ENCODE data around the gene IRAK3. TPM values are rescaled to one million over a fixed set of nuclear protein-coding genes. Genes with fewer than 3 reads are reported as not detected.

The IRAK3 gene
- total RNA-seq, 4 donors from 2014 or later, result 12.2 to 21.5 (median 13.6) TPM

GRCh38 chr12:66247741-66248140 is 58.7 kb downstream of the IRAK3 start:
- Histone ChIP-seq H3K27me3 (no peaks in the 10 kb centered on the region), H3K4me1 (no peaks in the 10 kb centered on the region), H3K4me3 (no peak overlapping the region), H3K36me3 (peaks cover 0 to 49% (median 12%) of the 10 kb centered on the region in 4 donors), H3K27ac (replicated peaks in 1 of 4) (no peak overlapping the region), H3K9me3 (no peaks in the 10 kb centered on the region)
- TF ChIP-seq POLR2AphosphoS5 (IDR thresholded peaks at IDR 0.05) (no peak), CTCF (IDR thresholded peaks at IDR 0.05) (no peak)
- DNase-seq (ENCODE audit: extremely low spot score), result no peak
- intact Hi-C loops (cut with DNase I), result no loop called here

GRCh38 chr12:66251049-66251448 is 62.0 kb downstream of the IRAK3 start:
- 90% methylated on average over 3 of the region's 3 CpGs for WGBS
- Histone ChIP-seq H3K27ac (replicated peaks in 1 of 4) (no peak overlapping the region), H3K4me3 (no peak overlapping the region), H3K36me3 (peaks cover 0 to 37% (median 10%) of the 10 kb centered on the region in 4 donors), H3K27me3 (no peaks in the 10 kb centered on the region), H3K9me3 (no peaks in the 10 kb centered on the region), H3K4me1 (no peaks in the 10 kb centered on the region)
- DNase-seq (ENCODE audit: extremely low spot score), result no peak
- intact Hi-C loops (cut with DNase I), result no loop called here
- TF ChIP-seq POLR2AphosphoS5 (IDR thresholded peaks at IDR 0.05) (no peak), CTCF (IDR thresholded peaks at IDR 0.05) (no peak), POLR2A (IDR thresholded peaks at IDR 0.05; ENCODE audit: low read depth) (no peak), EP300 (IDR thresholded peaks at IDR 0.05) (no peak)

GRCh38 chr12:66252771-66253170 is 63.8 kb downstream of the IRAK3 start:
- intact Hi-C loops (cut with DNase I), result no loop called here
- no peaks in the 10 kb centered on the region for H3K9me3 ChIP-seq
- TF ChIP-seq POLR2AphosphoS5 (IDR thresholded peaks at IDR 0.05) (no peak), EP300 (IDR thresholded peaks at IDR 0.05) (no peak), CTCF (IDR thresholded peaks at IDR 0.05) (no peak), POLR2A (IDR thresholded peaks at IDR 0.05; ENCODE audit: low read depth) (no peak)
- no peaks in the 10 kb centered on the region for H3K27me3 ChIP-seq
- 91% methylated on average over 2 of the region's 2 CpGs for WGBS
- no peak for DNase-seq (ENCODE audit: extremely low spot score)
- no peak overlapping the region for H3K27ac ChIP-seq (replicated peaks in 1 of 4)
- no peaks in the 10 kb centered on the region for H3K4me1 ChIP-seq
- no peak overlapping the region for H3K4me3 ChIP-seq
- peaks cover 0 to 33% (median 3%) of the 10 kb centered on the region in 4 donors for H3K36me3 ChIP-seq

- H3K4me1 ChIP-seq, result no peaks in the 10 kb centered on the region
- intact Hi-C loops (cut with DNase I), result no loop called here
These were observed 66.7 kb downstream of the IRAK3 start for GRCh38 chr12:66255737-66256136.

More at GRCh38 chr12:66255737-66256136, 66.7 kb downstream of the IRAK3 start:
- no peak overlapping the region for H3K4me3 ChIP-seq
- DNase-seq (ENCODE audit: extremely low spot score), result no peak
- no peak overlapping the region for H3K27ac ChIP-seq (replicated peaks in 1 of 4)
- no peaks in the 10 kb centered on the region for H3K27me3 ChIP-seq
- no peaks in the 10 kb centered on the region for H3K9me3 ChIP-seq
- TF ChIP-seq EP300 (IDR thresholded peaks at IDR 0.05) (no peak), CTCF (IDR thresholded peaks at IDR 0.05) (no peak)
- peaks cover 0 to 4% (median 0%) of the 10 kb centered on the region in 4 donors for H3K36me3 ChIP-seq

All from esophagus muscularis mucosa (tissue), 4 donors.